HG03442 (cell line): ENCODE measurements around the gene WFDC5.
"Not testable (repeated sequence)": the region's sequence is repeated elsewhere in the genome, so short reads cannot be mapped to it uniquely, and the experiment has no call there.

ENCODE experiments used
- ATAC-seq: cut with Tn5 transposase; IDR thresholded peaks from one replicate; pipeline ENCODE4 v1.9.1; 2021; ENCODE audit warnings: mild to moderate bottlenecking, moderate library complexity; ENCODE audit not compliant: unreplicated experiment

The WFDC5 gene

DNA sequence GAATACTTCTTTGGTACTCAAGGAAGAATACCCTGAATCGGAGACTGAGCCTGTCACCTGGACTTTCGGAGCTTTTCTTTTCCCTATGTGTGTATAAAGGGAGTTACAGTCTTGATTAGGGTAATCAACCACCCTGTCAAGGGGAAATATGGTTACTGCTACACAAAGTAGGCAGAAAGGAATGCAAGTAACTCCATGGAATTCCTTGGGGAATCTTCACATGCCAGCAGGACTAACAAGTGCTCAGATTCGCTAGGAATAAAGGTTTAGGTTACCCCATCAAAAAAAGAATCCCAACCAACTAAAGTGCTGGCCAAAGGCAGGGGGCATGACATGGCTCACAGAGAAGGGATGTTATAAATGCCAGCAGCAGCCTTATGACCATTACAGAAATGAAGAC is 24.5 kb downstream of the WFDC5 start:
- no peak for ATAC-seq

DNA sequence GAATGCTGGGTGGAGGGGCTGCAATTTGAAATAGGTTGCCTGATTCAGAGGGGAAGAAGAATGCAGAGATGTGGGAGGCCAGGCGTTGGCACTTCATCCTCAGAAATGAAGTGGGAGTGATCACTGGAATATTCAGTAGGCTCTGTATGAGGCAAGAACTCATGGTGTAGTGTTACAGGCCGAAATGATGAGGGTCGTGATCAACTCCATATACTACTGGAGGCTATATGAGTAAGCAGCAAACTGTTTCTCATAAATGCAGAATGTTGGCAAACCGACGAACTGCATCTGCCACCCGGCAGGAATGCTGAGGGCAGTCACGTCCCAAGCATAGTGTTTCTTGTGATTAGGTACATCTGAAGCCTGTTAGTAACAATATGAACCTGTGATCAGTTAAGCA is 26.7 kb downstream of the WFDC5 start:
- ATAC-seq, result no peak

DNA sequence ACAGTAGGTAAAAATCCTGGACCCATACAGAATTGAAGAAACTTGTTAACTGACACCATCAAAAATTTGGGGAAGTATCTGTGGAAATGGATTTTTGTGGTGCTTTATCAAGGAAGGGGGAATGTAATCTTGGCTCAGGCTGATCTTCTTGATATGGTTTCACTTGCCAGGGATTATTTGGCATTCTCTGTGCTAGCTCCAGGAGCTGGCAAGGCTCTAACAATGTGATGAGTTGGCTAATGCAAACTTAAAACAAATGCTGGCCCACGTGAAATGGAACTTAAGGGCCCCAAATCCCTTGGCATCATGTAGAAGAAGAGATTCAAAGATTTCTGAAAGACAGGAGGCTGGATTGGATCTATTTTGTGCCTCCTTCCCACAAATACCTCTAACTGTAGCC is 27.2 kb downstream of the WFDC5 start:
- ATAC-seq, result no peak

DNA sequence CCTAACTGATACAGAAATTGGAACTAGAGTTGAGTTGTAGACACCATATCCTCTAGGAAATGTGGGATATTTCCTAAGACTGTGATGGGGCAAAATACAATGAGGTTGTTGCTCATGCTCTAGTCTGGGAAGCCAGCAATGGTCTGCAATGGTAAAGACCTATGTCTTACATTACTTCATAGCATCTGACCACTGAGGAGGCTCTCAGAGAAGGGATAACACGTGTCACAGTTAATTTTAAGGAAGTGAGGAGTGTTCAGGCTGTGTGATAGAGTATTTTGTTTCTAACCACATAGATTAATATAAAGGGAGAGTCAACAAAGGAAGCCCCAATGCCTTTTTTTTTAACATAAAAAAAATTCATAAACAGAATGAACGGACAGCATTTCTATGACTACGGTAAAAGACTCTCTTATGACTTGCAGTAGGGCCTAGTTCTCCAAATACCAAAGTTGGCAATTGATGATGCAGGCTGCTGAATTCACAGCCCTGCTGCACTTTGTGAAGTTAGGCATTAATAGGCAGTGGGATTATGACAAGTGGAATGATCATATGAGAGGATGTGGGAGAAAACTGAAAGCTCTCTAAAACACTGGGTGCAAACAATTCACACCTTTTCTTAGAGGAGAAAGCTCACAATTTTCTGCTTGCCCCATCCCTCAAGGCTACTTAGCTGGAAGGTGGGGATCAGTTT is 27.7 kb downstream of the WFDC5 start:
- ATAC-seq, result no peak

DNA sequence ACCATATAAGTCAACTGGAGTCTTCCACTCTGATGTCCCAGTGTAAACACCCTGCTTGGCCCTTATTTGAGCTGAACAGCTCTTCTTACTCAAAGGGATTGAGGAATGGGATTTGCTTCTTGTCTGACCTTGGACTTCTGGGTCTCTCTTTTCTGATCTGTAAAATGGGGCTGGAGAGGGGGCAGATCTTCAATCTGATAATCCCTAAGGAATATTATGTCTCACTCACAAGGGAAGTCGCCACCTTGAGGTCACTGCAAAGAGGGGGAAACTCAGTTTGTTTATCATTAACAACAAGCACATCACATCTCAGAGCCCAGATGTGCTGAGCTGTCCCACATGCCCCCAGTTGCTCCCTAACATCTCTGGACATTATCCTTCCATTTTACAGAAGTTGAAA is 29.1 kb downstream of the WFDC5 start:
- no peak for ATAC-seq

DNA sequence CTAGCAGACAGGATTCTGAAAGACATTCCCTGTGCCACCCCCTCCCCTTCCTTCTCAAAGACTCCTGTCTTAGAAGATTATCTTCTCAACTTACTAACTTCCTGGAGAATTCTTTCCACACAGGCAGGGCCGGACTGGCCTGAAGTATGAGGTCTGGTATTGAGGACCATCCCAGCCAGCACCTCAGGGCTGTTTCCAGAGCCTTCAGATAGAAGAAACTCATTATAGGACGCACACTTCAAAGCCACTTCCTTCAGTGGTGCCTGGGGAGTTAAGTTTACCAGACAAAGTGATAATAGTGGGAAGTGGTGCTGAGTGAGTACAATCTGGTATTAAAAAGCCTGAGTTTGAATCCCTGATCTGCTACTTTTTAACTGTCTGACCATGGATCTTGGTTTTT is 29.7 kb downstream of the WFDC5 start:
- ATAC-seq, result no peak

DNA sequence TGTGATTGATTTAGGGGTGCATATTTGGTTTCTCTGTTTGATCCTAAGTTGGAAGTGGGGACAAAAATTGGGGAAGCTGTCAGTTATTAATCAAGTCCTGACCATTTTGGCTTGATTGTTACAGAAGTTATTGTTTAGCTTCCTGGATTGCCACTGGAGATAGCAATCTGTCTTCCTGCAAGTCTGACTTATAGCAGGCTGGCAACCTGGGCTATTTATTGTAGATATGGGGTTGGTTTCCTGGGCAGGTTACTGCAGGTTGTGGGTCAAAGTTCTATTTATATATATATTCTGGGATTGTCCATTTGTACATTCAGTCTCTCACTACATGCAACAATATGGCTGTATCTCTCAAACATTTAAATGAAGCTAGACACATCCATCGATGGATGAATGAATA is 31.8 kb downstream of the WFDC5 start:
- no peak for ATAC-seq

DNA sequence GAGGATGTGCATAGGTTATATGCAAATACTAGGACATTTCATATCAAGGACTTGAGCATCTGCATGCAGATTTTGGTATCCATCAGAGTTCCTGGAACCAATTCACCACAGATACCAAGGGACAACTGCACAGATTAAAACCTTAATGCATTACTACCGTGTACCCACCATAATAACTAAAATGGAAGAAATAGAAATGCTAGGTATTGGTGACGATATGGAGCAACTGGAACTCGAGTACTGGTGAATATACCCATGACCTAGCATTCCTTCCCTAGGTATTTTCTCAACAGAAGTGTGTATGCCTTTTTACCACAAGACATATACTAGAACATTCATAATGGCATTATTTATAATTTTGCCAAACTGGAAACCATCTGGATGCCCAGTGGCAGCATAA is 32.5 kb downstream of the WFDC5 start:
- no peak for ATAC-seq

DNA sequence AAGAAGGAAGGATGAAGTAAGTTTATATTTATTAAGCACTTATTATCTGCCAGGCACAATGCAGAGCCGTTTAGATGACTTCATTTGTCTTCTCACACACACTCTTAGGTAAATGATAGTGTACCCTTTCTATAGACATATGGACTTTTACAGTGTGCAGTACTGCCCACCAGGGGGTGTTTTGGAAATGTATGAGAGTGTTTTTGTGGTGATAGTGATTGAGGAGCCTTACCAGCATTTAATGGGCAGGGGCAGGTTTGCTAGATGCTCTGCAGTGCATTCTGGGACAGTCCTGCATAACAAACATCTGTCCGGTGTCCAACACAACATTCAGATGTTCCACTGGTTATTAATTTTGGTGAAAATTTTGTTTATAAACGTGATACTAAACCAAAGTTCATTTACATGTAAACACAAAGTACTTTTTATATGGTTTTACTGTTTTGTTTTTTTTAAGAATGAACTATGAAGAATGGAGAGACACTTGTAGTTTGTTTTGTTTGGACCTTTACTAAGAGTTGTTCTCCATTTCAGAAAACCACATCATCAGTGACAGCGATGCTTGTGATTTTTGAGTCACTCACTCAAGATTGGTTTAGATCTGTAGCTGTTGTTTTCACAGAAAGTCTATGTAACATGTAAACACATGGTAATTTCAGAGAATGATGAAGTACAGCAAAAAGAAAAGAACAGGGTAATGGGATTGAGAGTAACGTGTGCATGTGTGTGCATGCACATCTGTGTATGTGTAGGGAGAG is 33.9 kb downstream of the WFDC5 start:
- no peak for ATAC-seq

DNA sequence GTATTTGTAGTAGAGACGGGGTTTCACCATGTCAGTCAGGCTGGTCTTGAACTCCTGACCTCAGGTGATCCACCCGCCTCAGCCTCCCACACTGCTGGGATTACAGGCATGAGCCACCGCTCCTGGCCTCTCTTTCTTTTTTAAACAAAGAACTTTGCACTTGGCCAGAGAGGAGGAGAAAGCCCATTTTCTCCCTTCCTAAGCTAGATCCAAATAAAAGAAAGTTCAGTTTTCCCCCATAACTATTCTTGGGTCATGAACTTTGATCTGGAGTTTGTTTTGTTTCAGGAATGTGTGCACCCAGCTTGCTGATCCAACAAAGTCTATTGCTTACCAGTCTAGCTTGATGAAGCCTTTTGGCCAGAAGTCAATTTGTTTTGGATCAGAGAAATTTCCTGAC is 37.4 kb downstream of the WFDC5 start:
- no peak for ATAC-seq

DNA sequence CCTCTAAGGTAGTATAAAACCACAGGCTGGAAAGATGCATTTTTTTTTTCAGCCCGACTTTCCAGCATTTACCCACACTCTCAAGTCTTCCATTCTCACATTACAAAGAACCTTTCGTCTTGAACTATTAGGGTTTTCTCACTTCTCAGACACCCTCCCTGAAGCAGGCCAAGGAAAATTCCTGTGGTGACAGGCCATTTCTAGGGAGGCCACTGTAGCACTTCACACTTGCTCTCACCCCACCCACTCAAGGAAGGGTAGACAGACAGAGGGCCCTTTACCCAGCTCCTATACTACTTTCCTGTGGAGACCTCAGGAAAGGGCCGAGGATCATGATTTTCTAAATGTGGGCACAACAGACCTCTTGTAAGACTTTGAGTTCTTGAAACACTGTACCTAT is 41.8 kb downstream of the WFDC5 start:
- no peak for ATAC-seq

DNA sequence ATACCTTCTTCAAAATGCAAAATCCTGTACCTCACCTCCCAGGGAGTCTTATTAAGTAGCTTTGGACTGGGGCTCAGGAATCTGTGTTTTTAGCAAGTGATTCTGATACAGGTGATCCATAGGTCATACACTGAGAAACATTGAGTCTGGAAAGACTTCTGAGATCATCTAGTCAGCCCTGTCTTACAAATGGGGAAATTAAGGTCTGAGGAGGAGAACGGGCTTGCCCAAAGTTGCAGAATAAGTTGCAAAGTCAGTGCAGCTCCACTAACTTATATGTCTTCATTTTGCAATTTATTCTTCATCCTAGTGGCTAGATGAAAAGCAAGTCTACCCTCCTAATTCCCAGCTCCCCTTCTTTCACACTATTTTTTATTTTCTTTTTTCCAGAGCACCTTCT is 42.9 kb downstream of the WFDC5 start:
- ATAC-seq, result no peak

DNA sequence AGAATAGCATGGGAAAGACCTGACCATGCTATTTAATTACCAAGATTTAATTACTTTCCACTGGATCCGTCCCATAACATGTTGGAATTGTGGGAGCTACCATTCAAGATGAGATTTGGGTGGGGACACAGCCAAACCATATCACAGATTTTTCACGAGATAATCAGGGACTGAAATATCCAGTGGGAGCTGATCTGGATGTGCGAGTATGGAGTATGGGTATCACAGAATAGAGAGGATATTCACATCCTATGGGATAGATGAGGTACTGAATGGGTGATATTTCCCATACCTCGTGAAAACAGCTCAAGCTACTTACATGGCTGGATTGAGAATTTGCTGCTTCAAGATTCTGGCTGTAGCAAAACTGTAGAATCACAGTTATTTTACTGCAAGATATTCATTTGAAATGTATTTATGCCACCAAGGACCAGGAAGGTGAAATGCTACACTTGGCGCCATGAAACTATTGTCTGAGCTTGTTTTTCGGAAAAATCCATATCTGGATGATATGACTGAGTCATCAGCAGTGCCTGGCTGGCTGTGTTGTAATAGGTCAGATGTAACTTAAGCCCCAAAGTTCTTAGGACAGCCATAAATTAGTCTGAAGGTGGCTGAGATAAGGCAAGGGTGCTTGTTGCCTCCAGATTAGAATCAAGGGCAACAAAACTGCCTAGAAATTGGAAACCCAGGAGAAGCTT is 43.9 kb downstream of the WFDC5 start:
- no peak for ATAC-seq

DNA sequence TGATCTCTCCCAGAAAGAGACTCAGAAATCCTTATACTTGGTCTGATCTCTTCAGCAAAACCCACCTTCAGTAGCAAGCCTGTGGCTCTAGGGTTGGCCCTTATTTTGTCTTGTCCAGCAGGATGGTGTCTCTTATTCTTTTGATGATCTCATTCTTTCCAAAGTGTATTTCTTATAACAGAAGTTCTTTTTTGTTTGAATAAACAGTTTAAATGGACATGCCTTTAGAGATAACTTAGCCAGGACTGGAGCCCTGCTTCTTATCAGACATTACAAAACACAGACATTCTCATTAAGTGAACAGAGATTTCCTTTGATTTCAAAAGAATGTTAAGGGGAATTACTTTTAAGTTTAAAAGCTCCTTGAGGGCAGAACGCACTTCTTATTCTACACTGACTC is 45.7 kb downstream of the WFDC5 start:
- ATAC-seq, result no peak

DNA sequence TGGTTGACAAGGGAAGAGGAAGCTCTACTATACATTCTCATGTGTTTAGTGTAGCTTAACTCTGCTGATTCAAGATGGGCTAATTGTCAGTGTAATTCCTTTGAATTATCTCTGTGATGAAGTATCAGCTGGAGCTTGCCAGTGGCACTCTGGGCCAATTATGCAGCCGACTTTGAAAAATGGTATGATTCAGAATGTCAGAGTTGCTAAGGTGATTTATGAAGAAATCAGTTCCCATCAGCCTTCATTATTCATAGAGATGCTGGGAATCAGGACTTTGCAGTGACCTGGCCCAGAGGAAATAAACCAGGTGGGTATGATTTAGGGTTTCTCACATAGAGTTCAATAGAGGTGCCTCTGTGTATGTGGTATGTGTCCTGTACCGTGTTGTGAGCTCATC is 47.4 kb downstream of the WFDC5 start:
- ATAC-seq, result no peak

DNA sequence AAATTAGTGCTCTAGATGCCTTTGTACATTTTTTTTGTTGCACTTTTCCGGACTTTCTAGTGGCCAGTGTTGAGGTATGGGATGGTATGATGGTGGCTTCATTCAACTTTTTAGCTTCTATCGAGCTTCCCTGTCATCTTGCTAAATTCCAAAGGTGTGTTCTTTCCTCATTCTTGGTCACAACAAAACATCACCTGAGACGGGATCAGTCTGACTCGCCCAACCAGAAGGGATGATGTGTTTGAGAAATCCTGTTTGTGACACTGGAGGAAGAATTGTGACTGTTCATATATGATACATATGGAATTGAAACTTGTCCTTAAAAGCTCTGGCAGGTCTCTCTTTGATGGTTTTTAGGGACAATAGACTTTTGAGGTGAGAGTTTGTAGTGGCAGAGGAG is 47.9 kb downstream of the WFDC5 start:
- ATAC-seq, result no peak

DNA sequence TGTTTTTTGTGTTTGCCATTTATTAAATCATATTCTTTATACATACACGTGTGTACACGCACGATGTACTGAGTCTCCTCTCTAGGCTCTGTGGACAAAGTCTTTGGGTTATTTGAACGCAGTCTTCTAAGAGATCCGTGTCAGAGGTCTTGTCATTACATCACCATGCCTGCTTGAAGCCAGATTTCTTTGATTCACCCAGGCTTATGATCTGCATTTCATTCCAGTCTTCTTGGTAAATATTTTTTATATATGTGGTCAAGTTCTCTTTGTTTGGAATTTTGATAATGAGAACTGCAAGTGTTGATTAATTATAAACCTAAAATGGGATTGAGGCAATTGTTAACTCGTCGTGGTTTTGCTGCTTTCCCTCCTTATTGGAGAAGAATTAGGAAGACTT is 48.6 kb downstream of the WFDC5 start:
- no peak for ATAC-seq

DNA sequence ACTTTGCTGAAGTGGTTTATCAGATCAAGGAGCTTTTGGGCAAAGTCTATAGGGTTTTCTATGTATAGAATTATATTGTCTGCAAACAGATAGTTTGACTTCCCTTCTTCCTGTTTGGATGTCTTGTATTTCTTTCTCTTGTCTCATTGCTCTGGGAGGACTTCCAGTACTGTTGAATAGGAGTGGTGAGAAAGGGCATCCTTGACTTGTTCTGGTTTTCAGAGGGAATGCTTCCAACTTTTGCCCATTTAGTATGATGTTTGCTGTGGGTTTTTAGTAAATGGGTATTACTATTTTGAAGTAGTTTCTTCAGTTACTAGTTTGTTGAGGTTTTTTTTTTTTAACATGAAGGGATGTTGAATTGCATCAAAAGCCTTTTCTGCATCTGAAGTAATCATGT is 50.2 kb downstream of the WFDC5 start:
- ATAC-seq, result no peak

DNA sequence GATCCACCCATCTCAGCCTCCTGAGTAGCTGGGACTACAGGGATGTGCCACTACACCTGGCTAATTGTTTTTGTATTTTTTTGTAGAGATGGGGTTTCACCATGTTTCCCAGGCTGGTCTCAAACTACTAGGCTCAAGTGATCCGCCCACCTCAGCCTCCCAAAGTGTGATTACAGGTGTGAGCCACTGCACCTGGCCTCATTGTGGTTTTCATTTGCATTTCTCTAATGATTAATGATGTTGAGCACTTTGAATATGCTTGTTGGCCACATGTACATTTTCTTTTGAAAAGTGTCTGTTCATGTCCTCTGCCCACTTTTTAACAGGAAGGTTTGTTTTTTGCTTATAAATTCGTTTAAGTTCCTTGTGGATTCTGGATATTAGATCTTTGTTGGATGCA is 51.9 kb downstream of the WFDC5 start:
- not testable (repeated sequence) for ATAC-seq

DNA sequence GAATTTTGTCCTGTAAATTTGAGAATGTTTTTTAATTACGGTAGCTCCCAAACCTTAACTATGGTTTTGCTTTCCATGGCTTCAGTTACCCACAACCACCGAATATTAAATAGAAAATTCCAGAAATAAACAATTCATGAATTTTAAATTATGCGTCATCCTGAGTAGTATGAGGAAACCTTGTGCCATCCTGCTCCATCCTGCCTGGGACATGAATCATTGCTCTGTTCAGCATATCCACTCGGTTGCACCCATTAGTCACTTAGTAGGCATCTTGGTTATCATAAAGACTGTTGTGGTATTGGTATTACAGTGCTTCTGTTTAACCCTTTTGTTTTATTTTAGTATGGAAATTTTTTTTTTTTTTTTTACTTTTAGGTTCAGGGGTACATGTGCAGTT is 53.7 kb downstream of the WFDC5 start:
- ATAC-seq, result no peak

DNA sequence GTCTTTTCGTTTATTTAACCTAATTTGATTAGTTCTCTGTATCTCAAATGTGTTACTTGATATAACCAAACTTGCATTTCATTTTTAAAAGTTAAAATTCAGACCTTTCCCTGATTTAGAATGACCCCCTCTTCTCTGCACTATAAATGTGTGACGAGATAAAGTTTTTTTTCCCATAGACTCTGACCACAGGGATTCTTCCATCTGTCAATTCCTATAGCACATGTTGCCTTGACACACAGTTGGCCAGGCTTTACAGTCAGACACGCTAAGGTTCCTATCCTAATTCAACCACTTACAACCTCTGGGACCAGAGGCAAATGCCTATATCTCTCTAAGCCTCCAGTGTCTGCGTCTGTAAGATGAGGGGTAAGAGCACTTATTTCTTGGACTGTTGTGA is 54.7 kb downstream of the WFDC5 start:
- ATAC-seq, result no peak
